NCI-H1048 (cell line): ENCODE measurements around the gene LRRC10.

Experiments used
- DNase-seq: peaks from one replicate; lab custom pipeline; 2025; lab: John Stamatoyannopoulos, UW

LRRC10 gene

DNA sequence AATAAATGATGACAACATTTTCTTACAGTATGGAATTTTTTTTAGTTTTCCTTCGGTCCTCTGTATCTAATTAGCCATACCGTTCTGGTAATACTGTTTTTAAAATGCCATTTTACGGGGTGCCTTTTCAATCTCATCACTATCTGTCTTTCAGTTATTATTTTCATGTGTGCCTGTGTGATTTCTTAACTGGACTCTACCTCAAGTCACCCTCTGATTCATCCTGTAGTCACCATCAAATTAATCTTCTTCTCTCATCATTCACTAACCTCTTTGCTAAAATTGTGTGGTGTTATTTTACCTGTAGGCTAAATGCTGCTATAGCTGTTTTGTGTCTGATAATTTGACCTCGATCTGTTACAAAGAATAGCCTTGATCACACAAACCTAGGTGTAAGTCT lies 41.5 kb downstream of the LRRC10 start:
- no peak for DNase-seq

- DNase-seq: no peak
These were observed 44.1 kb downstream of the LRRC10 start for GRCh38 chr12:69566603-69567002.

DNA sequence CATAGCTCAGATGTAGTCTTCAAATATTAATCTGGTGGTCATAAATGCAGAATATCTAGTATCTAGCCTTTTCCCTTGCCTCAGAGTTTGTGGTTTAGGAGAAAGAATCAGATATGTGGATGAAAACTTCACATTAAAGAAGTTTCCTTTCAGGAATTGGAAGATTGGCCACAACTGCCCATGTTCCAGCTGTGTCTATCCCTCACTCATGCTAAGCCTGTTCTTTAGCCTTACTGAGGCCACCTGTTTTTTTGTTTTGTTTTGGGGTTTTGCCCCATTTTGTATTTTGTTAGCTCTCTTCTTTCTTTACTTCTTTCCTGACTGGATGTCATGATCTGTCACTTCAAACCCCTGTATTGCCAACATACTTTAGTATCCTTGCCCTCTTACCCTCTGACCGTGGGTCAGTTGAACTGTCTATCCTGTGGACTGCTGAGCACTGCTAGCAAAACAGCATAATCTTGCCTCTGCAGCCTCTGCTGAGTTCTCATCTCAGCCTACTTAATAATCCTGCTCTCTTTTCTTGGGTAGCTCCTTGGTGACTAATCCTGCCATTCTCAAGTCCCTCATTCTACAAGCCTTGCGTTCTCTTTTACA lies 47.4 kb downstream of the LRRC10 start:
- no peak for DNase-seq
